HG02623 (cell line): Measurements from ENCODE around the gene EMILIN2.
"Not testable (repeated sequence)": the region's sequence is repeated elsewhere in the genome, so short reads cannot be mapped to it uniquely, and the experiment has no call there.

ENCODE experiments used
- ATAC-seq: cut with Tn5 transposase; IDR thresholded peaks from one replicate; pipeline ENCODE4 v1.9.1; 2021; ENCODE audit warnings: moderate library complexity; ENCODE audit not compliant: unreplicated experiment

Gene EMILIN2

DNA sequence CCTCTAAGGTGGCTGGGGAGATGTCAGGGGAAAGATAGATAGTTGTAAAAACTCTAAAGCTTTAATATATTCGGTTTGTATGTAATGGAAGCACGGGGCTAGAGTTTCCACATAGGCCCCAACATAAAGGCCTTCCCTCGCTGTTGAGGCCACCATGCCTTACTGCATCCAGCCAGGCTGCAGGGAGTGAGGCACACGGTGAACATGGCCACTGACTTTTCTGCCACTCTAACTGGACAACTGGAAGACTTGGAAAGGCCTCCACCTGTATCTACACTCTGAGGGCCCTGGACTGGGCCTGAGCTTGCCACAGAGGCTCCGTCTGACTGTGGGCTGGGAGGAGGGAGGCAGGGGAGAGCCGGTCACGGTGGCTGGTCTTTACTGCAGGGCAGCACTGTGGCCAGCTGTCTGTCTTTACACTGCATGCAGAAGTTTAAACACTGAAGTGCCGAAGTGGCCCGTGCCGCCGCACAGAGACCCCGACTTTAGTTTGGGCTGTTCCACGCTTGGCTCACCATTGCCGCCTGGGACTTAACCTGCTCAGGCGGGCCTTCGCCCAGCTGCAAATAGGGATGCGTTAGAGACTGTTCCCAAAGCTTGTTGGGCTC, 66.7 kb downstream of the EMILIN2 start:
- no peak for ATAC-seq

DNA sequence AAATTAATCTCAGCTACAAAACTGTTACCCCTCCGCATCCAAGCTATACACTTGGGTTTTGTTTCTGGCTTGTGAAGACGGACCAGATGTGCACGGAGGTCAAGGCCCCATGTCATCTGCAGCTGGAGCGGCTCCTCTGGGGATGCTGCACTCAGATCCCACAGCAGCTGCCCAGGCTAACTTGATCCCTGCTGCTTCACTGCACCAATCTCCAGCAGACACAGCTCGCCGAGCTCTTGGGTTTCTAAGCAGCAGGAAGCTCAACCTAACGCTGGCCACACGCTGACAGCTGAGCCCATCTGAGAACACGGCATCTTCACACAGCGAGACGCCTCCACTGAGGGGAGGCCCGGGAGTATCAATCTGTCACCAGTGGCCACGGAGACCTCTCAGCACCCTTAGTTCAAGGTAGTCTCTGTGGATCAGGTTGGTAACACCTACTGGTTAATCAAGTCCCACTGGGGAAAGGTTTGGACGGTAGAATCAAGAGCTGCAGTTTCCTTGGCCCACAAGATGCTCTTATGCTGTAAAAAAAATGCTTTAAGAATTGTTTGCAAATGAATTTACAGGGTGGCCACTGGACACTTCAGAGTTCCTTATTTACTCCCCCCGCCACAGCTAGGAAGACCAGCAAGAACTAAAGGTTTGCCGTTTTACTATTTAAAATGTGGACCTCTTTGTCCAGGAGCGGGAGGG, 67.5 kb downstream of the EMILIN2 start:
- no peak for ATAC-seq

DNA sequence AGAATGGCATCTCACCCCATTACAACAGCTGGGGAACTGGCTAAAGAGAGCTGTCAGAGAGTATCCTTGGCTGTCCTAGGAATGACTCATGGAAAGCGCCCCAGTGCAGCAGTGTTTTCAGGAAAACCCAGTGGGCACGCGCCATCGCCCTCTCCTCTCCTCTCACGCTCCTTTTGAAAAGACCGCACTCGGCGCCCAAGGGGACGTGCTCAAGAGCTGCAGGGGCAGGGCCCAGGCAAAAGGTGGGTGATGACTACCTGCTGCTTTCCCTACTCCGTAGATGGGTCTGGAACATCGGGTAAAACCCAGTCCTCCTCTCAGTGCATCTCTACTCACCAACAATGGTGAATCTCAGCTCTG, 68.1 kb downstream of the EMILIN2 start:
- no peak for ATAC-seq

DNA sequence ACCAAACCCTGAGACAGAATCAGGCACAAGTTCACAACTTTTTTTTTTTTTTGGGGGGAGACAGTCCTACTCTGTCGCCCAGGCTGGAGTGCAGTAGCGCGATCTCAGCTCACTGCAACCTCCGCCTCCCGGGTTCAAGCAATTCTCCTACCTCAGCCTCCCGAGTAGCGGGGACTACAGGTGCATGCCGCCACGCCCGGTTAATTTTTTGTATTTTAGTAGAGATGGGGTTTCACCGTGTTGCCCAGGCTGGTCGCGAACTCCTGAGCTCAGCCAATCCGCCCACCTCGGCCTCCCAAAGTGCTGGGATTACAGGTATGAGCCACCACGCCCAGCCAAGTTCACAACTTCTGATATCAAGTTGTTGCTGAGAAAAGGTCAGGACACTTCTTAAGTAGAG, 68.7 kb downstream of the EMILIN2 start:
- not testable (repeated sequence) for ATAC-seq

DNA sequence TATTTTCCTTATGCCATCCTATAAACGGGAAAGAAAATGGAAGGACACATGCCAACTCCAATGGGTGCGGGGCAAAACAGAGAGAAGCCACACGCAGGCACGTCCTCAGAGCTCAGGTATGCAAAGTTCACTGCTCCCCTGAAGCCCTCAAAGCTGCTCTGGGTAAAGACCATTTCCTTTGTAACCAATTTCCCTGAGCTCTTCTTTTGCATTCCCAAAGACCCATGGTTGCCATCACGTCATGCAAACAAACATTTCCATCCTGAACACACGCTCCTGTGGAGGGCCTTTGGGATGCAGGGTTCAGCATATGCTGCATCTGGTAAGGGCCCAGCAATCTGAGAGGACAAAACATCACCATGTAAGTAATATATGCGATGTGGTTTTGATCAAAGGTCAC, 69.4 kb downstream of the EMILIN2 start:
- ATAC-seq = no peak

DNA sequence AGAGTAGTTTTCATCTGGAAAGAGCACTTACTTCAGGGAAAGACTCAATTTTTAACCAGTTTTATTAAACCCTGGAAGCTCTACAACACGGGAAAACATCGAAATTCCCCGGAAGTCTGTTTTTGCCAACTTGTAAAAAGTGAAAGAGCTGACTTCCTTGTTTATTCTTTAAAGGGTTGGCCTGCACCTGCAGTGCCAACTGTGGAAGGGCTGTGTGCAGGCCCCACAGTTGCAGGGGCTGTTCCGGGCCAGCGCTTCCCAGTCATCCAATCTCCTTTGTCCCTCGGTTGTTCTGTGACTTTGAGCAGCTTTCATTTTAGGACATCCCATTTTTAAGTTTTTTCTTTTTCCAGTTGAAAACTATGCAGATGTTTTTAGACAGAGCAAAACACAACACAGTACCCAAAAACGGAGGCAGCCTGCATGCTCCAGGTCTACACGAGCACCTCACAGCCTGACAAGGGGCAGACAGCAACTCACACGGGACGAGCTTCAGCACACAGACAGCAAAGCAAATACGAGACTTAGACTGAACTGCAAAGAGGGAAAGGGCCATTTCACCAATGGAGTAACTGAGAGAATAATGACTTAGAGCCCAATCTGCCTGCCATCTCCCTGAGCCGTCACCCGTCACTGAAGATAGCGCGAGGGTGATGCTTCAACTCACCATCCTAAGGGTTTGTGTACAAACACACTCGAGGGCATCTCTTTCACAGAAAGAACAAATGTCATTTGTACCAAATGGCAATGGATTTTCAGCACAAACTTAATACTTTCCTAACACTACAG, 70.6 kb downstream of the EMILIN2 start:
- no peak for ATAC-seq

DNA sequence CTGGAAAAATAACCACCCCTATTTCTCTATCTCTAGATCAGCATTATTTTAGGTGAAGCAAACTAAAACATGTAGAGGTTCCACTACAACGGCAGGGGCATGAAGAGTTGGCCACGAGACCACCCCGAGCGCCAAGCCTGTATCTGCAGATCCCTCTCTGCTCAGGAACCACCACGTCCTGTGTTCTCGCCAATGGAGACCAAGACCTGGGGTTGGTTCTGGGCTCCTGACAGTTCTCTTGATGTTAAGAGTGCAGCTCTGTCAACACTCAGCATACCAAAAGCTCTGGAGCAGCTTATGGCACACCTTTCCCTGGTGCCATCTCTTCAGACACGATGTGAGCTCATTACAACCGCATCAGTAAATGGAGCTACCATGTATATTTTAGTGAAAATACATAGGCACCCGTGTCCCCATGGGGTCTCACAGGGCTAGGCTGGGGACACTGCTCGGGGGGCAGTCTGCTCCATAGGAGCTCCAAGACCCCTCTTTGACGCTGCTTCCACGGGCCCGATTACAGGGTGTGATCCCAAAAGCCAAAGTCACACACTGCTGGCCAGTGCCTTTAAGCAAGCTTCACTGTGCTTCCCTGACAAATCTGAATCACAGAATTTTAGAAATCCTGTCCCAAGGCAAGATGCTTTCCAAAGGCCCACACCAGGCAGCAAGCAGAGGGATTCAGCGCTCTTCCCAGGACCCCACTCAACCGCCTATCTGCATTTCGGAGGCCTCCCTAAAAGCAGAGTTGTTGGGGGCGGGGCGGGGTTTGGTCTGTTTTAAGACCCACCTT, 72.2 kb downstream of the EMILIN2 start:
- ATAC-seq = no peak

DNA sequence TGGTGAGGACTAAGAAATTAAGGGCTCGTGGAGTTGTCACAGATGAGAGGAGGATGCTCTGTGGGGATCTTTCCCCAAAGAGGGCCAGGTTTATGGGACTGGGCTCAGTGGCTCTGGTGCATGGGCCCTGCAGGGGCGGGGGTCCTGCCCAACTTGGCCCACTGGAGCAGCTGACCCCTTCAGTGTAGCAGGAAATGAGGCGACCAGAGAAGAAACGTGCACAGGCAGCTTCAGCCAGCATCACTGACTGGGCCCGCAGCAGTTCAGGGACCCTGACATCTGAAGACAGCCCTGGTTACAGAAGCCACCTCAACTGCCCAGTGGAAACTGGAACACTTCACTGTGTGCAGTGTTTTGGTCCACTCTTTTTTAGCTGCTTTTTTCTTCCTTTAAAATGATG, 72.8 kb downstream of the EMILIN2 start:
- ATAC-seq = no peak

DNA sequence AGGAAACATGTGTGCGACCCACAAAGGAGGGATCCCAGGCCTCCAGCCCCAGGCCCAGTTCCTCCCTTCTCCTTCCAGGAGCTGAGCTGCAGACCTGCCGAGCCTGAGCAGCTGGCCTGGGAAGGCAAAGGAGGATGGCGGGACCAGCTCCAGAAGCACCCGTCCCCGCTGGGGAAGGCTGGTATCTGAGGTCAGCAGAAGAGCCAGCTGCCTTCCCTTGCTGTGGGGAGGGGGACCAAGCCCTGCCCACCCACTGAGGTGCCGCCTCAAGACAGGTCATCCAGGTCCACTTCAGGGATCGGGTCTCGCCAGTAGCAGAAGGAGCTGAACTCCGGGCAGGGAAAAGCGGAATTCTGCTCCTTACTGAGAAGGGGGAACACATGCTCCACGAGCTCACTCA, 73.2 kb downstream of the EMILIN2 start:
- no peak for ATAC-seq

DNA sequence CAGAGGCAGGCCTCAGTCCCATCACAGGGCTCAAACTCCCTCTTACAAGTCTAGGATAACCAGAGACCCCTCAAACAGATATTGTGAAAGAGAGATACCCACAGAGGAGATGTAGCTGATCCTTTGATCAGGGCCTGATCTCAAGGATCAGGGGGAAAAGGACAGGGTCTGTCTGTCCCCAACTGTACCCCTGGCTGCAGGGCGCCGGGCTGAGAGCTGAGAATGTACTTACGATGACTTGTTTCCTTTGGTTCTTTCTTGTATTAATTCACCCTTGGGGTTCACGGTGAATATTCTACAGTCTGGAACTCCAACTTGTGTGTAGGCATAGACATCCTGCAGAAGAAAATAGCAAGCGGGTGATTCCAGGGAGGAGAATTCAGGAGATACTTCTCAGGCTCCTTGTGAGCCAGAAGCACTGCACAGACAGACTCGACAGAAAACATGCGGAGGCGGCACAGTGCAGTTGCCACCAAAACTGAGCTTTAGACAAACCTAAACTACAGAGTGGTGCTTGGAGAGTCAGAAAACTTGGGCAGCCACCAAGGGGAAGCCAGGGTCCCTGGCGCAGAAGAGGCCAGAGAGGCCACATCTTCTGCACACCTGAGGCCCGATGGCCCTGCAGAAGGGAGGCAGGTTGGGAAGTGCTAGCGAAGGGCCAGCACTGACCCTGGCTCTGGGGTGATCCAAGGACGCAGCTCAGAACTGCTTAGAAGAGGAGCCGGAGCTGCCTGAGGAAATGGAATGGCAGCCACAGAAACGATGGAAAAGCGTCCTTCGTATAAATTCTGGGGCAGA, 73.9 kb downstream of the EMILIN2 start:
- no peak for ATAC-seq

DNA sequence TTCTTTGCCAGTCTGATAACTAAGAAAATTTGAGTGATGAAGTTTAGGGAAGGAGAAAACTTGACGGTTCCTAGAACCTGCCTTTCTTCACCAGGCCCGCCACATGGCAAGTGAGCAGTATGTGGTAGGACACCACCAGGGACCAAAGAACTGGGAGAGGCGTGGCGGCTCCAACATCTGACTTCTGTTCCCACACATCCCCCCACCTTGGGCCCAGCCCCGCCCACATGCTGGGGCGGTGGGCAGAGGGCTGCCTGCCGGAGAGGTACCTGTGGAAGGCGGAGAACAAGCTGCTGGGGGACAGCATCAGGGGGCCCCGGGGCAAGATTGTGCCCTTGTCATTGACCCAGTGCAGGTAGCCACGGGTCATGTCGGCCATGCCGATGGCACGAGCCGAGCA, 75.0 kb downstream of the EMILIN2 start:
- no peak for ATAC-seq

DNA sequence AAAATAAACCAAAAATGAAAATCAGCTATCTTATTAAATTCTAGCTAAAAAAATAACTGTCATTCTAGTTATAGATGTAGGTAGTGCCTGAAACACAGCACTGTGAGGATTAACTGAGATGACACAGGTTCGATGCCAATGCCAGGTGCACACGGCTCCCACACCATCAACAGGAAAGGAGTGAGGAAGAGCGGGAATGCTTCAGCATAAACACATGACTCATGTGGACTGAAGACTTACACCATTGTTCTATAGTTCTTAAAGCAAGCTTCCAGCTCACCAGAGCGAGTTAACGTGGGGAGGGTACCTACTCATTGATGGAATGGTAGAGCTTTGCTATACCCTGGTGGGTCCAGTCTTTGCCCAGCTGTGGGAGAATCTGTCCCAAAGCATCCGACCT, 76.7 kb downstream of the EMILIN2 start:
- no peak for ATAC-seq

DNA sequence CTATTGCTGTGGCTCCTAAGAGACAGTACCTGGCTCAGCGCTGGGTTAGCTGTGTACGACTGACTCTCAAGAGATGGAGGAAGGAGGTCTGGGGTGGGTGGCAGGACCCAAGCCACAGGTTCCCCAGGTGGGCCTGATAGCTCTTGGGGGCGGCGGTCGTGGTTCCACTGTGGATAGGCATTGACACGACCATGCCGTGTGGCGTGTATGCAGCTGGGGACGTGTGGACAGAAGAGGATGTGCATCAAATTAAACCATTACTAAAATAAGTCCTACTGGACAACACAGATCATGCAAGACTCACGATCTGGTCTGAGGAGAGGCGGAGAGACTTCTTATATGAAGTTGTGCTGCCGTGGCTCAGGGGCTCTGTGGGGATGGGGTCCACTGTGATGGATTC, 78.1 kb downstream of the EMILIN2 start:
- ATAC-seq = no peak

DNA sequence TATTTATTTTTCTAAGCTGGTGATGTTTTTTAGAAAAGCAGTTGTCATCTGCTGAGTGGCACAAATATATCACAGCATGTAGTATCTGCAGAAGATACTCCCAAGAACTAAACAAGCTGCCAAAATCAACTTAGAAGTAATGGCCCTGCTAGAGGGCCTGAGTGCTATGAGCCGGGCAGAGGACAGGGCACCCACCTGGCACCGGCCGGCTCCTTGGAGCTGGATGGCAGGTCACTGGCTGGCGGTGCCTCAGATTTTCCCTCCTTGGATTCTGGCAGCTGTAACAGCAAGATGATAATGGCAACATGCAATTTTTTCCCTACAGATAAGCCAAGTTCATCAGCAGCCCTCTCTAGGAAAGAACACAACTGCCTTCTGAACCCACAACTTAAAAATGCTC, 79.7 kb downstream of the EMILIN2 start:
- no peak for ATAC-seq

DNA sequence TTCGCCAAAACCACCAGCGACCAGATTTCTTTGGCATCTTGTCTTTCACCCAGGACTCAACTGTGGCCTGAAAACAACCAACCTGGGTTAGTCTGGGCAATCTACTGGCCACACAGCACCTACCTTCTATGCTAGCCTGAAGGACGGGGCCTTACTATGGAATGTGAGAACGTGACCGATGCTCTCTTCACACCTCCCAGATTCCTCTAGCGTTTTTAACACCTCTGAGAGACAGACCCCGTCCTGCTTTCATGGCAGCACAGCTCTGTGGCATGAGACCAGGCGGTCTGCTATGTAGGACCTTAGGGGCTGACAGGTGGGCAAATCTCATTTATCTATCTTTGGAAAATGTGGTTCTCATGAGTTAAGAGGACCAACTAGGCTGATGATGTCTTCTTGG, 80.9 kb downstream of the EMILIN2 start:
- no peak for ATAC-seq

DNA sequence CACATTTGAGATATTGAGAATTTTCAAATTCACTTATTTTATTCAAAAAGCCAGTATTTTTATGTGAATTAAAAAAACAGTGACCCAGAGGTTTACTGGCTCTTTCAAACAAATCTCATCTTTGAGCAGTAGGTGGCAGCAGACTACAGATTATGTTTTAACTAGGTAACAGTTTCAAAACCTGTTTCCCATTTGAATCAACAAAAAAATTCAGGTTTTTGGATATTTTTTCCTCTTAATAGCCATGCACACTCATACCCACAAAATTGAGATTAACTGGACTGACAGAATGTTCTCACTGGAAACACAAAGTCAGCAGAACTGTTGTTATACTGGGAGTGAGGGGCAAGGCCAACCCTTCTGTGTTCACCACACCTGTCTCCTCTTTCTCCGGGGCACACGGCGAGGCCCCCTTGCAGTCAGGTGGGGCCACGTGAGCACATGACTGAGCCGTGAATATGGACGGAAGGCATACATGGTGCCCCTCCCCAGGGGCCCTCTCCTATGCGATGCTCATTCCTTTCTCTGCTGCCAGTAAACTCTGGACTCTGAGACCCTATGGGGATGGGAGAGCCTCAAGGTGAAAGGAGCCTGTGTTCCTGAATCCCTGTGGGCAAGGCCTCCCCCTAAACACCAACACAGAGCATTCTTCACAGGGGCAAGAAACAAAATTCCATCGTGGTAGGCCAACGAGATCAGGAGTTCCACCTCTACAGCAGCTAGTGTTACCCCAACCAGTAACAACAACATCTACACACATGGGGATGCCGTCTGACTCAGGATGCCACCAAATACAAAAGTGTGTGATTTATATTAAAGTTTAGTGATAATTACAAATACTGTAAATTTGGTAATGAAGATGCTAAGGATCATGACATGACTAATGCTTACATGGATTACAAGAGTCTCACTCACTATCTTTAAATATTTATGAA, 85.7 kb downstream of the EMILIN2 start:
- ATAC-seq = no peak

DNA sequence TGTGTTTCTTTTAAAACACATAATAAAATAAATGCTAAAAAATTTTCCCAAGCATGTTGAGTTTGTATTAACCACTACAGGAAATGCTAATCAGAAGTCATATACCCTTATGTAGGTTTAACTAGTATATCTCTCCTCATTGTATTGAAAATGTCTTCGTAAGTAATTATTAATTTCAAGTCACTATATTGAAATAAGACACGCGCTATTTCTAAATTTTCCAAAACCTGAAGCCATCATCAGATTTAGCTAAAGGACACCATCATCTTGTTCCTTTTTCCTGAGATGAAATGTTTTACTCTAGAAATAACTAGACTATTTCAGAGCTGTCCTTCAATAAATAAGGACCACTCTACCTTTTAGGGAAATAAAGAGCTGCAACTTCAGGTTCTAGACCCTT, 87.2 kb downstream of the EMILIN2 start:
- no peak for ATAC-seq

DNA sequence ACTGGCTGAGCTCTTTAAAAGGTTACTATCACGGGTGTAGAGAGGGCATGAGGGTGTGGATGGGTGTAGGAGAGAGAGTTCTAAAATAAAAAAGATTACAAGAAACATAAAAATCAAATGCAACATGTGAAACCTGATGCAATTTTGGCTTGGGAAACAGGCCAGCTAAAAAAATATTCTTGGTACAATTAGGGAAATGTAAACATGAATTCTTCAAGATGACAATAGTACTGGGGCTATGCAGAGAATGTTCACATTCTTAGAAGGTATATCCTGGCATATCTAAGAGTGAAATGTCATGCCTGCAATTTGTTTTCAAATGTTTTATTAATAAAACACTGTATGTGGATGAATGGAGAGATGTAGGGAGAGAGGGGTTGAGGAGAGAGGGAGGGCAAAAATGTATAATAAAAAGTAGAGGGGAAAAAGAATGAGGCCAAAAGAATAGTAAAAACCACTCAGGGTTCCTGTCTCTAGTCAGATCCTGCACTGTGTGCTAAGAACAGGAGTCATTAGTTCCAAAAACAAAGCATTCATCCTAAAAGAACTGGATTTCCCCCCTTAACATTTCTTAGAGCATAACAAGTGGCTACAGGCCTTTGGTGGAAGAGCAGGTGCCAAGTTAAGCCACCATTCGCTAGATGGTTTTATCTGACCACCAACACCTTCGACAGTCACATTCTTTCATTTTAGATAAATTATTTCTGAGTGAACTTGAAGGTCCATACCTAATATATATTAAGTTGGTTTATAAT, 88.8 kb downstream of the EMILIN2 start:
- ATAC-seq = no peak

DNA sequence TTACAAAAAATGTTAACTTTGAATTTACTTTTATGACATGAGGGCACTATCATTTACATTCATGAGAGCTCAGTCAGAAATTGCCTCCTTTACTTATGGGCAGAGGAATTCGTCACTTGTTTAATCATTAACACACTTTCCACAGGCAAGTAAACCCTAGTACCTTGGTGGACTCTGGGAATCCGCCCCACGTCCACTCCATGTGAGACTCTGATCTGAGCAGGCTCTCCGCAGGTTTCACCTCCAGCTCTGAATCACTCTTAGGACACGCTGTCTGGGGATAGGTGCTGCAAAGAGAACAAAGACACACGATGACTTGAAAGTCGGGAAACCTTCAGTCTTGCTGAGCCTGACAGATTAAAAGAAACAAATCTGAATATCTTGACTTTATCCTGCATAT, 92.5 kb downstream of the EMILIN2 start:
- ATAC-seq = no peak
